HepG2 (cell line): Measurements from ENCODE around the gene RUNX3. TPM values are rescaled to one million over a fixed set of nuclear protein-coding genes. Genes with fewer than 3 reads are reported as not detected.

ENCODE experiments used
- GZF1 ChIP-seq: sonication (generic); formaldehyde crosslinking; IDR thresholded peaks from 2 replicates; pipeline ENCODE4 v1.5.1; 2020; ENCODE audit warnings: mild to moderate bottlenecking, missing genetic modification reagents
- HNRNPK ChIP-seq: fragments of 200-400 bp; formaldehyde crosslinking; IDR thresholded peaks from 2 replicates; pipeline ENCODE4 v1.6.1; 2018; ENCODE audit warnings: low read length, low read depth, moderate library complexity, mild to moderate bottlenecking; ENCODE audit not compliant: poor library complexity, severe bottlenecking
- HNRNPLL ChIP-seq: fragments of 200-400 bp; formaldehyde crosslinking; IDR thresholded peaks from 2 replicates; pipeline ENCODE4 v1.6.1; 2017; ENCODE audit warnings: mild to moderate bottlenecking, low read depth, low read length; ENCODE audit not compliant: poor library complexity, severe bottlenecking
- MIXL1 ChIP-seq: IDR thresholded peaks from 2 replicates; pipeline ENCODE4 v1.6.1; 2016
- NONO ChIP-seq, 2 experiments: fragments of 450-650 bp in 1 of 2; sonication (generic) in 1 of 2; formaldehyde crosslinking in 1 of 2; IDR thresholded peaks in 1 of 2; conservative IDR thresholded peaks in 1 of 2; 2 replicates each; pipeline versions ENCODE4 v1.6.1 to v1.8.0; 2017 to 2022; ENCODE audit warnings: mild to moderate bottlenecking in 1 of 2, missing genetic modification reagents in 1 of 2, moderate library complexity in 1 of 2
- SMAD1 ChIP-seq: sonication (generic); formaldehyde crosslinking; IDR thresholded peaks from 2 replicates; pipeline ENCODE4 v1.4.0; 2020; ENCODE audit warnings: missing genetic modification reagents, low read depth, mild to moderate bottlenecking, borderline replicate concordance
- ZBTB3 ChIP-seq: sonication (generic); formaldehyde crosslinking; IDR thresholded peaks from 2 replicates; pipeline ENCODE4 v1.4.0; 2020; ENCODE audit warnings: low read depth, mild to moderate bottlenecking, moderate library complexity, missing genetic modification reagents, borderline replicate concordance
- ZC3H4 ChIP-seq: sonication (generic); formaldehyde crosslinking; IDR thresholded peaks from 2 replicates; pipeline ENCODE4 v1.4.0; 2020; ENCODE audit warnings: missing genetic modification reagents, borderline replicate concordance
- ZNF205 ChIP-seq: IDR thresholded peaks from 2 replicates; pipeline ENCODE4 v1.6.1; 2018; ENCODE audit warnings: missing biosample characterization, missing genetic modification reagents
- ZNF883 ChIP-seq: sonication (generic); formaldehyde crosslinking; IDR thresholded peaks from 2 replicates; pipeline ENCODE4 v1.5.1; 2020; ENCODE audit warnings: mild to moderate bottlenecking, missing genetic modification reagents; ENCODE audit errors: not compliant biosample characterization
- ZSCAN9 ChIP-seq: IDR thresholded peaks from 2 replicates; pipeline ENCODE4 v1.6.1; 2016; ENCODE audit warnings: borderline replicate concordance
- polyA plus RNA-seq, 8 experiments: library from polyadenylated mRNA; depleted of rRNA in 3 of 8; stranded (reverse) in 7 of 8; unstranded in 1 of 8; fragments of >200 nt; fragmentation: Illumina TruSeq in 4 of 8; extraction: Trizol in 4 of 8; gene quantifications; 2 replicates each; pipeline versions ENCODE4 v1.2.1 to v1.2.3, GENCODE V29; 2011 to 2016; ENCODE audit warnings: low read depth in 4 of 8, missing spikeins in 1 of 8, mixed read lengths in 1 of 8; ENCODE audit not compliant: insufficient read depth in 1 of 8
- total RNA-seq, 5 experiments: library from RNA; depleted of rRNA; stranded (reverse); fragments of >200 nt; fragmentation: Illumina TruSeq; extraction: Trizol; gene quantifications; 2 replicates each; pipeline ENCODE4 v1.2.3, GENCODE V29; 2016; ENCODE audit warnings: low read depth in 1 of 5
- TF ChIP-seq, protein P1 (sequence below): sonication (generic); formaldehyde crosslinking; IDR thresholded peaks from 2 replicates; pipeline ENCODE4 v1.5.1; 2020; ENCODE audit warnings: mild to moderate bottlenecking, missing genetic modification reagents
- TF ChIP-seq, protein P2 (sequence below): sonication (generic); formaldehyde crosslinking; IDR thresholded peaks from 2 replicates; pipeline ENCODE4 v1.4.0; 2020; ENCODE audit warnings: missing genetic modification reagents
- TF ChIP-seq, protein P3 (sequence below): sonication (generic); formaldehyde crosslinking; IDR thresholded peaks from 2 replicates; pipeline ENCODE4 v1.4.0; 2020; ENCODE audit warnings: missing genetic modification reagents
- TF ChIP-seq, protein P4 (sequence below): sonication (generic); formaldehyde crosslinking; IDR thresholded peaks from 2 replicates; pipeline ENCODE4 v1.8.0; 2023; ENCODE audit warnings: mild to moderate bottlenecking, missing genetic modification reagents
- TF ChIP-seq, protein P5 (sequence below): sonication (generic); formaldehyde crosslinking; IDR thresholded peaks from 2 replicates; pipeline ENCODE4 v1.8.0; 2022; ENCODE audit warnings: mild to moderate bottlenecking, missing genetic modification reagents, moderate library complexity

Gene RUNX3
- total and polyA plus RNA-seq, 2 of the 13 experiments (the other 11 are each of a cell fraction or from before 2014, with no cell fraction given) = 0.04 to 0.22 TPM

DNA sequence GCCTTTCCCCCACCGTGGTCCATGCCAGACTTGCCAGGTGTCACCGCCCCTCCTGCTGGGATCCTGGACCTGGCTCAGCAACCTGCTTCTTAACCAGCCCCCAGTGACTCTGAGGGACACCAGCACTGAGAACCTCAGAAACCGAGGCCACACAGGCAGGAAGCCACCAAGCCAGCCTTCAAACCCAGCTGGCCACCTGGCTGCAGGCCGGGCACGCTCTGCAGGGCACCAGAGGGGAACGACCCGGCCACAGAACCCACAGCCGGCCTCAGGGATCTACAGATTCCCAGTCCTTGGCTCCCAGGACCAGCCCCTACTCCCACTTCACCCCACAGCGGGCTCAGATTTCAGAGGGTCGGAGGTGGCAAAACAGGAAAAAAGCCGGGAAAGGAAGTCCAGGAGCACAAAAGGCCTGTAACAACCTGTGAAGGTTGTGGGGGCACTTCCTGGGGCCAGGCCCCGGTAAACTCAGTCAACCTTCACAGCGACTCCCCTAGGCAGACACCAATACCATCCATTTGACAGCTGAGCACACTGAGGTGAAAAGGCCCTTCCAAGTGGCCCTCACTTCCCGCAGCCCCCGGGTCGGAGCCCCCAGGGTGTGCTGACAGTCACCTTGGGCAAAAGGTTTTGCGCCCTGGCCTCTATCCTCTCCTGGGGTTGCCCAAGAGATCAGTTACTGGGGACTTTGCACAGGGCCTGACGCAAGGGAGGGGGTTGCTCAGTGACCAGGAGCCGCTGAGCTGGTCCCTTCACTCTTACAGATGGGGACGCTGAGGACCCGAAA lies 14.1 kb downstream of the RUNX3 start (continued):
- TF ChIP-seq NONO (IDR thresholded peaks at IDR 0.05) (no peak), NONO (CRISPR knock-in tag; conservative IDR thresholded peaks at IDR 0.05) (0 out of 2 replicates have a peak, but pooled peaks have one; percentile 37), MIXL1 (CRISPR knock-in tag) (no peak), ZNF883 (CRISPR knock-in tag) (no peak), SMAD1 (no peak), ZNF205 (CRISPR knock-in tag) (0 out of 2 replicates have a peak, but pooled peaks have one; percentile 37), HNRNPK (no peak), ZSCAN9 (CRISPR knock-in tag) (0 out of 2 replicates have a peak, but pooled peaks have one; percentile 22), ZBTB3 (CRISPR knock-in tag) (0 out of 2 replicates have a peak, but pooled peaks have one; percentile 39), HNRNPLL (no peak), ZC3H4 (CRISPR knock-in tag) (no peak), GZF1 (CRISPR knock-in tag) (0 out of 2 replicates have a peak, but pooled peaks have one; percentile 53)
- TF ChIP-seq, protein P1, sequence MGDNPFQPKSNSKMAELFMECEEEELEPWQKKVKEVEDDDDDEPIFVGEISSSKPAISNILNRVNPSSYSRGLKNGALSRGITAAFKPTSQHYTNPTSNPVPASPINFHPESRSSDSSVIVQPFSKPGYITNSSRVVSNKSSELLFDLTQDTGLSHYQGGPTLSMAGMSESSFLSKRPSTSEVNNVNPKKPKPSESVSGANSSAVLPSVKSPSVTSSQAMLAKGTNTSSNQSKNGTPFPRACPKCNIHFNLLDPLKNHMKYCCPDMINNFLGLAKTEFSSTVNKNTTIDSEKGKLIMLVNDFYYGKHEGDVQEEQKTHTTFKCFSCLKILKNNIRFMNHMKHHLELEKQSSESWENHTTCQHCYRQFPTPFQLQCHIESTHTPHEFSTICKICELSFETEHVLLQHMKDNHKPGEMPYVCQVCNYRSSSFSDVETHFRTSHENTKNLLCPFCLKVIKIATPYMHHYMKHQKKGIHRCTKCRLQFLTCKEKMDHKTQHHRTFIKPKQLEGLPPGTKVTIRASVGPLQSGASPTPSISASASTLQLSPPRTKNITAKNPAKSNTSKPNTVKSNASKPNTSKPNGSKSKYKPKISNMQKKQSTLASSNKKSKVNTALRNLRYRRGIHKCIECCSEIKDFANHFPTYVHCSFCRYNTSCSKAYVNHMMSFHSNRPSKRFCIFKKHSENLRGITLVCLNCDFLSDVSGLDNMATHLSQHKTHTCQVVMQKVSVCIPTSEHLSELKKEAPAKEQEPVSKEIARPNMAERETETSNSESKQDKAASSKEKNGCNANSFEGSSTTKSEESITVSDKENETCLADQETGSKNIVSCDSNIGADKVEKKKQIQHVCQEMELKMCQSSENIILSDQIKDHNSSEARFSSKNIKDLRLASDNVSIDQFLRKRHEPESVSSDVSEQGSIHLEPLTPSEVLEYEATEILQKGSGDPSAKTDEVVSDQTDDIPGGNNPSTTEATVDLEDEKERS = 0 out of 2 replicates have a peak, but pooled peaks have one; percentile 51
- TF ChIP-seq, protein P2, sequence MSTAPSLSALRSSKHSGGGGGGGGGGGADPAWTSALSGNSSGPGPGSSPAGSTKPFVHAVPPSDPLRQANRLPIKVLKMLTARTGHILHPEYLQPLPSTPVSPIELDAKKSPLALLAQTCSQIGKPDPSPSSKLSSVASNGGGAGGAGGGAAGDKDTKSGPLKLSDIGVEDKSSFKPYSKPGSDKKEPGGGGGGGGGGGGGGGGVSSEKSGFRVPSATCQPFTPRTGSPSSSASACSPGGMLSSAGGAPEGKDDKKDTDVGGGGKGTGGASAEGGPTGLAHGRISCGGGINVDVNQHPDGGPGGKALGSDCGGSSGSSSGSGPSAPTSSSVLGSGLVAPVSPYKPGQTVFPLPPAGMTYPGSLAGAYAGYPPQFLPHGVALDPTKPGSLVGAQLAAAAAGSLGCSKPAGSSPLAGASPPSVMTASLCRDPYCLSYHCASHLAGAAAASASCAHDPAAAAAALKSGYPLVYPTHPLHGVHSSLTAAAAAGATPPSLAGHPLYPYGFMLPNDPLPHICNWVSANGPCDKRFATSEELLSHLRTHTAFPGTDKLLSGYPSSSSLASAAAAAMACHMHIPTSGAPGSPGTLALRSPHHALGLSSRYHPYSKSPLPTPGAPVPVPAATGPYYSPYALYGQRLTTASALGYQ (CRISPR knock-in tag) = no peak
- TF ChIP-seq, protein P3, sequence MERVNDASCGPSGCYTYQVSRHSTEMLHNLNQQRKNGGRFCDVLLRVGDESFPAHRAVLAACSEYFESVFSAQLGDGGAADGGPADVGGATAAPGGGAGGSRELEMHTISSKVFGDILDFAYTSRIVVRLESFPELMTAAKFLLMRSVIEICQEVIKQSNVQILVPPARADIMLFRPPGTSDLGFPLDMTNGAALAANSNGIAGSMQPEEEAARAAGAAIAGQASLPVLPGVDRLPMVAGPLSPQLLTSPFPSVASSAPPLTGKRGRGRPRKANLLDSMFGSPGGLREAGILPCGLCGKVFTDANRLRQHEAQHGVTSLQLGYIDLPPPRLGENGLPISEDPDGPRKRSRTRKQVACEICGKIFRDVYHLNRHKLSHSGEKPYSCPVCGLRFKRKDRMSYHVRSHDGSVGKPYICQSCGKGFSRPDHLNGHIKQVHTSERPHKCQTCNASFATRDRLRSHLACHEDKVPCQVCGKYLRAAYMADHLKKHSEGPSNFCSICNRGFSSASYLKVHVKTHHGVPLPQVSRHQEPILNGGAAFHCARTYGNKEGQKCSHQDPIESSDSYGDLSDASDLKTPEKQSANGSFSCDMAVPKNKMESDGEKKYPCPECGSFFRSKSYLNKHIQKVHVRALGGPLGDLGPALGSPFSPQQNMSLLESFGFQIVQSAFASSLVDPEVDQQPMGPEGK (CRISPR knock-in tag) = peak; percentile 88
- TF ChIP-seq, protein P4, sequence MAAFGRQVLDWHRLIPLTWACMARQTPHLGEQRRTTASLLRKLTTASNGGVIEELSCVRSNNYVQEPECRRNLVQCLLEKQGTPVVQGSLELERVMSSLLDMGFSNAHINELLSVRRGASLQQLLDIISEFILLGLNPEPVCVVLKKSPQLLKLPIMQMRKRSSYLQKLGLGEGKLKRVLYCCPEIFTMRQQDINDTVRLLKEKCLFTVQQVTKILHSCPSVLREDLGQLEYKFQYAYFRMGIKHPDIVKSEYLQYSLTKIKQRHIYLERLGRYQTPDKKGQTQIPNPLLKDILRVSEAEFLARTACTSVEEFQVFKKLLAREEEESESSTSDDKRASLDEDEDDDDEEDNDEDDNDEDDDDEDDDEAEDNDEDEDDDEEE = no peak
- TF ChIP-seq, protein P5, sequence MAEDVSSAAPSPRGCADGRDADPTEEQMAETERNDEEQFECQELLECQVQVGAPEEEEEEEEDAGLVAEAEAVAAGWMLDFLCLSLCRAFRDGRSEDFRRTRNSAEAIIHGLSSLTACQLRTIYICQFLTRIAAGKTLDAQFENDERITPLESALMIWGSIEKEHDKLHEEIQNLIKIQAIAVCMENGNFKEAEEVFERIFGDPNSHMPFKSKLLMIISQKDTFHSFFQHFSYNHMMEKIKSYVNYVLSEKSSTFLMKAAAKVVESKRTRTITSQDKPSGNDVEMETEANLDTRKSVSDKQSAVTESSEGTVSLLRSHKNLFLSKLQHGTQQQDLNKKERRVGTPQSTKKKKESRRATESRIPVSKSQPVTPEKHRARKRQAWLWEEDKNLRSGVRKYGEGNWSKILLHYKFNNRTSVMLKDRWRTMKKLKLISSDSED (CRISPR knock-in tag) = no peak
